WTC11 (cell line): ENCODE measurements around the gene RNF167.

ENCODE experiments used
- ESRRA ChIP-seq: sonication (generic); formaldehyde crosslinking; IDR thresholded peaks from 2 replicates; pipeline ENCODE4 v1.8.1; 2022; ENCODE audit warnings: mild to moderate bottlenecking, missing genetic modification reagents, borderline replicate concordance
- NR3C1 ChIP-seq: sonication (generic); formaldehyde crosslinking; conservative IDR thresholded peaks from 2 replicates; pipeline ENCODE4 v1.8.1; 2023; ENCODE audit warnings: low read depth, mild to moderate bottlenecking, missing genetic modification reagents

DNA sequence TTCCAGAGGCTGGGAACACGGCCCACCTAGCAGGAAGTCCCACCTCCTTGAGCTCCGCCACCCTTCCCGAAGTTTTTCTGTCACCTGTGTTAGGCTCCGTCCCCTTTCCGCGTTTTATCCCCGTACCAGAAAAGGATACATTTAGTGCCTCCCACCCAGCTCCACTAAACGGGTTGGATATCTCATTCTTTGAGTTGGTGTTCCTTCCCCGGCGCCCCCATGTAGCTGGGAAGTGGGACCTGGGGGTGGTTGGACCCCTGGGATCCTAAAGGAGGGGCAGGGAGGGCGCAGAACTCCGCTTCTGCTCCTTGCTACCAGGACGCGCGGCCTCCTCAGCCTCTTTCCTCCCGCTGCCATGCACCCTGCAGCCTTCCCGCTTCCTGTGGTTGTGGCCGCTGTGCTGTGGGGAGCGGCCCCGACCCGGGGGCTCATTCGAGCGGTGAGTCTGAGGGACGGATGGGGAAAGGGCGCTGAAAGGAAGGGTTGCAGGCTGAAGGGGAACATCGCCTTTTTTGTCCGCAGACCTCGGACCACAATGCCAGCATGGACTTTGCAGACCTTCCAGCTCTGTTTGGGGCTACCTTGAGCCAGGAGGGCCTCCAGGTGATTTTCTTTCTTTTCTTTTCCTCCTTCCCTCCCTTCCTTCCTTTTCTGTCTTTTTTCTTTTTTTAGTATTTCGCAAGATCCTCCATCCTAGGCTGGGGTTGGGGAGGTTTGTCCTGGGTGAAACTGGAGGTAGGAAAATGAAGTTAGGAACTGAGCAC lies 669 bp downstream of the RNF167 start:
- TF ChIP-seq ESRRA (CRISPR knock-in tag) = no peak
- TF ChIP-seq NR3C1 = no peak
